Calu3 (cell line): ENCODE measurements around the gene ENG. TPM values are rescaled to one million over a fixed set of nuclear protein-coding genes. Genes with fewer than 3 reads are reported as not detected.
"Not testable (repeated sequence)": the region's sequence is repeated elsewhere in the genome, so short reads cannot be mapped to it uniquely, and the experiment has no call there.

Experiments used
- BruUV-seq: library from RNA; stranded (reverse); fragments of 400-500 nt; replicated peaks from 2 replicates; lab custom pipeline; 2021; lab: Mats Ljungman, UMichigan
- CTCF ChIA-PET: fragments of 300-600 bp; sonication (Branson Sonifier 250); formaldehyde crosslinking; loops from one replicate; lab custom pipeline; 2022; ENCODE audit warnings: antibody characterized with exemption; lab: Charles Lee
- DNase-seq: peaks from one replicate; pipeline ENCODE4 v3.0.0; 2022
- H3K27ac Mint-ChIP-seq: one replicate; pipeline ENCODE4 v1.8.0; 2022; ENCODE audit warnings: mixed read lengths; ENCODE audit not compliant: unreplicated experiment
- H3K27me3 Mint-ChIP-seq: one replicate; pipeline ENCODE4 v1.8.0; 2022; ENCODE audit warnings: mixed read lengths; ENCODE audit not compliant: unreplicated experiment
- H3K36me3 Mint-ChIP-seq: one replicate; pipeline ENCODE4 v1.8.0; 2022; ENCODE audit warnings: mild to moderate bottlenecking, moderate library complexity, mixed read lengths; ENCODE audit not compliant: insufficient read depth, unreplicated experiment
- H3K4me1 Mint-ChIP-seq: one replicate; pipeline ENCODE4 v1.8.0; 2022; ENCODE audit warnings: mild to moderate bottlenecking, low read depth, mixed read lengths; ENCODE audit not compliant: unreplicated experiment
- H3K4me3 Mint-ChIP-seq: one replicate; pipeline ENCODE4 v1.8.0; 2022; ENCODE audit warnings: mild to moderate bottlenecking, low read depth, moderate library complexity, mixed read lengths; ENCODE audit not compliant: unreplicated experiment
- H3K9me3 Mint-ChIP-seq: one replicate; pipeline ENCODE4 v1.8.0; 2022; ENCODE audit warnings: low read depth, mixed read lengths; ENCODE audit not compliant: unreplicated experiment
- CTCF ChIP-seq: fragments of 200-600 bp; IDR thresholded peaks from one replicate; pipeline ENCODE4 v1.8.0; 2022; ENCODE audit warnings: antibody characterized with exemption; ENCODE audit not compliant: unreplicated experiment
- intact Hi-C: fragments of 100-400 bp; cut with micrococcal nuclease; formaldehyde crosslinking; loops from one replicate; pipeline ENCODE4 v1.10.0; 2022; ENCODE audit not compliant: unreplicated experiment
- total RNA-seq: library from RNA; stranded (reverse); gene quantifications from 2 replicates; pipeline ENCODE4 v1.2.3, GENCODE V29; 2022

The ENG gene
- total RNA-seq, 1 experiment from 2014 or later: not detected

- BruUV-seq: no TSS peak
- no peaks in the 10 kb centered on the region for H3K4me1 Mint-ChIP-seq
- CTCF ChIA-PET: no interaction called here
- peaks cover 21% of the 10 kb centered on the region for H3K36me3 Mint-ChIP-seq
- TF ChIP-seq CTCF: no peak
- peaks cover 13% of the 10 kb centered on the region for H3K27me3 Mint-ChIP-seq
- H3K9me3 Mint-ChIP-seq: no peaks in the 10 kb centered on the region
- H3K27ac Mint-ChIP-seq: no peak overlapping the region
- intact Hi-C loops: no loop called here
- H3K4me3 Mint-ChIP-seq: no peak overlapping the region
- DNase-seq: no peak
Observed at GRCh38 chr9:127781806-127782205, 72.7 kb downstream of the ENG start.

GRCh38 chr9:127780909-127781308, 73.5 kb downstream of the ENG start:
- CTCF ChIA-PET, H3K9me3 Mint-ChIP-seq, H3K4me1 Mint-ChIP-seq, BruUV-seq, H3K4me3 Mint-ChIP-seq, H3K27ac Mint-ChIP-seq, DNase-seq, intact Hi-C loops: not testable (repeated sequence)
- peaks cover 12% of the 10 kb centered on the region for H3K36me3 Mint-ChIP-seq
- peaks cover 13% of the 10 kb centered on the region for H3K27me3 Mint-ChIP-seq

GRCh38 chr9:127780126-127780885, 74.2 kb downstream of the ENG start:
- Mint-ChIP-seq H3K27me3 (peaks cover 13% of the 10 kb centered on the region), H3K9me3 (no peaks in the 10 kb centered on the region), H3K27ac (no peak overlapping the region), H3K4me3 (no peak overlapping the region), H3K4me1 (no peaks in the 10 kb centered on the region), H3K36me3 (peaks cover 9% of the 10 kb centered on the region)
- CTCF ChIA-PET: no interaction called here
- no peak for DNase-seq
- TF ChIP-seq CTCF: no peak
- intact Hi-C loops: no loop called here
- no TSS peak for BruUV-seq

GRCh38 chr9:127779136-127779981, 75.1 kb downstream of the ENG start:
- H3K36me3 Mint-ChIP-seq: peaks cover 3% of the 10 kb centered on the region
- BruUV-seq: no TSS peak
- H3K4me3 Mint-ChIP-seq: no peak overlapping the region
- DNase-seq: no peak
- no peaks in the 10 kb centered on the region for H3K9me3 Mint-ChIP-seq
- intact Hi-C loops: no loop called here
- H3K27ac Mint-ChIP-seq: no peak overlapping the region
- no peak for TF ChIP-seq CTCF
- peaks cover 18% of the 10 kb centered on the region for H3K27me3 Mint-ChIP-seq
- no peaks in the 10 kb centered on the region for H3K4me1 Mint-ChIP-seq
- CTCF ChIA-PET: no interaction called here
